Neural progenitor cell (in vitro differentiated cells): Measurements from ENCODE around the gene MEF2B. TPM values are rescaled to one million over a fixed set of nuclear protein-coding genes. Genes with fewer than 3 reads are reported as not detected.
A peak's percentile ranks its signal among the peaks of the same experiment; 100 is the strongest.

Source experiments
- DNase-seq: peaks from one replicate; pipeline ENCODE4 v3.0.0-alpha.2; 2016; ENCODE audit warnings: low spot score
- H2AFZ ChIP-seq: fragments of 200-600 bp; sonication (generic); replicated peaks from 2 replicates; pipeline ENCODE4 v1.6.1; 2016; ENCODE audit warnings: antibody characterized with exemption
- H3F3A ChIP-seq: fragments of 200-600 bp; sonication (generic); 2 replicates; pipeline ENCODE4 v1.6.1; 2016; ENCODE audit warnings: antibody characterized with exemption, low read depth
- H3K27ac ChIP-seq: fragments of 200-600 bp; sonication (generic); 2 replicates; pipeline ENCODE4 v1.5.1; 2016; ENCODE audit warnings: mild to moderate bottlenecking
- H3K27me3 ChIP-seq: fragments of 200-600 bp; sonication (generic); 2 replicates; pipeline ENCODE4 v1.6.1; 2016; ENCODE audit warnings: mild to moderate bottlenecking, moderate library complexity
- H3K36me3 ChIP-seq: fragments of 200-600 bp; sonication (generic); 2 replicates; pipeline ENCODE4 v1.5.1; 2016
- H3K4me1 ChIP-seq: fragments of 200-600 bp; sonication (generic); 2 replicates; pipeline ENCODE4 v1.6.1; 2016; ENCODE audit warnings: mixed run types
- H3K4me2 ChIP-seq: fragments of 200-600 bp; sonication (generic); 2 replicates; pipeline ENCODE4 v1.6.1; 2016
- H3K4me3 ChIP-seq: fragments of 200-600 bp; sonication (generic); 2 replicates; pipeline ENCODE4 v1.5.1; 2016
- H3K79me2 ChIP-seq: fragments of 200-600 bp; sonication (generic); 2 replicates; pipeline ENCODE4 v1.6.1; 2016; ENCODE audit warnings: low read depth
- H3K9ac ChIP-seq: fragments of 200-600 bp; sonication (generic); 2 replicates; pipeline ENCODE4 v1.6.1; 2016
- H3K9me3 ChIP-seq: fragments of 200-600 bp; sonication (generic); 2 replicates; pipeline ENCODE4 v1.5.1; 2016; ENCODE audit warnings: low read depth
- H4K20me1 ChIP-seq: fragments of 200-600 bp; sonication (generic); 2 replicates; pipeline ENCODE4 v1.6.1; 2016; ENCODE audit warnings: low read depth
- H3K27ac Mint-ChIP-seq: 3 replicates; pipeline ENCODE4 v1.8.0; 2021; ENCODE audit warnings: mixed read lengths
- H3K27me3 Mint-ChIP-seq: 2 replicates; pipeline ENCODE4 v1.8.0; 2022; ENCODE audit warnings: low read depth, mild to moderate bottlenecking, inconsistent platforms, moderate library complexity, mixed read lengths; ENCODE audit not compliant: insufficient read depth
- H3K36me3 Mint-ChIP-seq: 3 replicates; pipeline ENCODE4 v1.8.0; 2021; ENCODE audit warnings: mixed read lengths
- H3K4me1 Mint-ChIP-seq: 3 replicates; pipeline ENCODE4 v1.8.0; 2021; ENCODE audit warnings: mixed read lengths
- H3K4me3 Mint-ChIP-seq: 3 replicates; pipeline ENCODE4 v1.8.0; 2021; ENCODE audit warnings: mild to moderate bottlenecking, moderate library complexity, mixed read lengths
- H3K9me3 Mint-ChIP-seq: 3 replicates; pipeline ENCODE4 v1.8.0; 2020; ENCODE audit warnings: mixed read lengths
- EZH2 ChIP-seq: fragments of 200-600 bp; sonication (generic); IDR thresholded peaks from 2 replicates; pipeline ENCODE4 v1.6.1; 2017; ENCODE audit warnings: antibody characterized with exemption, mild to moderate bottlenecking, moderate library complexity
- EZH2phosphoT487 ChIP-seq: fragments of 200-600 bp; sonication (generic); IDR thresholded peaks from 2 replicates; pipeline ENCODE4 v1.6.1; 2017; ENCODE audit warnings: antibody characterized with exemption
- total RNA-seq: library from RNA; depleted of rRNA; stranded (reverse); fragments of >200 nt; gene quantifications from 2 replicates; pipeline ENCODE4 v1.2.3, GENCODE V29; 2015; ENCODE audit warnings: low replicate concordance
- TF ChIP-seq, protein P1 (sequence below): fragments of 200-600 bp; sonication (generic); IDR thresholded peaks from 2 replicates; pipeline ENCODE4 v1.5.1; 2017; ENCODE audit warnings: antibody characterized with exemption, mild to moderate bottlenecking

The MEF2B gene
- total RNA-seq, 1 donor from 2014 or later: not detected

GRCh38 chr19:19169236-19170052, 619 bp downstream of the MEF2B start:
- Histone ChIP-seq H3K9me3 (no peaks in the 10 kb centered on the region), H3K27ac (no peak overlapping the region), H4K20me1 (peaks cover 29% of the 10 kb centered on the region), H3K36me3 (no peaks in the 10 kb centered on the region), H3K79me2 (no peaks in the 10 kb centered on the region), H3K4me1 (no peaks in the 10 kb centered on the region), H3K4me3 (peak overlapping the region; percentile 24), H3K4me2 (peak overlapping the region; percentile 63), H3K27me3 (peaks cover 39% of the 10 kb centered on the region), H3K9ac (no peak overlapping the region), H3F3A (peaks cover 15% of the 10 kb centered on the region), H2AFZ (no peak overlapping the region)
- Mint-ChIP-seq H3K27me3 (peaks cover 16% of the 10 kb centered on the region), H3K4me1 (peaks cover 12% of the 10 kb centered on the region), H3K27ac (no peak overlapping the region), H3K4me3 (peak overlapping the region; percentile 63), H3K9me3 (no peaks in the 10 kb centered on the region), H3K36me3 (no peaks in the 10 kb centered on the region)
- DNase-seq: no peak
- no peak for TF ChIP-seq EZH2phosphoT487
- TF ChIP-seq, protein P1, sequence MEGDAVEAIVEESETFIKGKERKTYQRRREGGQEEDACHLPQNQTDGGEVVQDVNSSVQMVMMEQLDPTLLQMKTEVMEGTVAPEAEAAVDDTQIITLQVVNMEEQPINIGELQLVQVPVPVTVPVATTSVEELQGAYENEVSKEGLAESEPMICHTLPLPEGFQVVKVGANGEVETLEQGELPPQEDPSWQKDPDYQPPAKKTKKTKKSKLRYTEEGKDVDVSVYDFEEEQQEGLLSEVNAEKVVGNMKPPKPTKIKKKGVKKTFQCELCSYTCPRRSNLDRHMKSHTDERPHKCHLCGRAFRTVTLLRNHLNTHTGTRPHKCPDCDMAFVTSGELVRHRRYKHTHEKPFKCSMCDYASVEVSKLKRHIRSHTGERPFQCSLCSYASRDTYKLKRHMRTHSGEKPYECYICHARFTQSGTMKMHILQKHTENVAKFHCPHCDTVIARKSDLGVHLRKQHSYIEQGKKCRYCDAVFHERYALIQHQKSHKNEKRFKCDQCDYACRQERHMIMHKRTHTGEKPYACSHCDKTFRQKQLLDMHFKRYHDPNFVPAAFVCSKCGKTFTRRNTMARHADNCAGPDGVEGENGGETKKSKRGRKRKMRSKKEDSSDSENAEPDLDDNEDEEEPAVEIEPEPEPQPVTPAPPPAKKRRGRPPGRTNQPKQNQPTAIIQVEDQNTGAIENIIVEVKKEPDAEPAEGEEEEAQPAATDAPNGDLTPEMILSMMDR: no peak
- TF ChIP-seq EZH2: no peak

GRCh38 chr19:19167612-19168011, 2.5 kb downstream of the MEF2B start:
- Histone ChIP-seq H3K27me3 (peaks cover 39% of the 10 kb centered on the region), H3K27ac (no peak overlapping the region), H3K9ac (no peak overlapping the region), H3K36me3 (no peaks in the 10 kb centered on the region), H3K4me2 (no peak overlapping the region), H3K4me1 (no peaks in the 10 kb centered on the region), H3K4me3 (no peak overlapping the region), H4K20me1 (peaks cover 29% of the 10 kb centered on the region), H3K79me2 (no peaks in the 10 kb centered on the region), H2AFZ (no peak overlapping the region), H3F3A (peaks cover 15% of the 10 kb centered on the region), H3K9me3 (no peaks in the 10 kb centered on the region)
- TF ChIP-seq EZH2 (no peak), EZH2phosphoT487 (no peak)
- TF ChIP-seq, protein P1: no peak
- no peak overlapping the region for H3K4me3 Mint-ChIP-seq
- no peaks in the 10 kb centered on the region for H3K36me3 Mint-ChIP-seq
- H3K4me1 Mint-ChIP-seq: peaks cover 12% of the 10 kb centered on the region
- no peak overlapping the region for H3K27ac Mint-ChIP-seq
- peaks cover 18% of the 10 kb centered on the region for H3K27me3 Mint-ChIP-seq
- H3K9me3 Mint-ChIP-seq: no peaks in the 10 kb centered on the region
- no peak for DNase-seq

- peaks cover 8% of the 10 kb centered on the region for H3K4me1 Mint-ChIP-seq
- Histone ChIP-seq H3K4me1 (no peaks in the 10 kb centered on the region), H3K4me2 (no peak overlapping the region), H3K36me3 (no peaks in the 10 kb centered on the region), H3K9ac (no peak overlapping the region), H4K20me1 (peaks cover 13% of the 10 kb centered on the region), H3K27me3 (peaks cover 22% of the 10 kb centered on the region), H3K27ac (no peak overlapping the region), H3K79me2 (no peaks in the 10 kb centered on the region), H3K4me3 (no peak overlapping the region), H3F3A (peaks cover 6% of the 10 kb centered on the region), H2AFZ (no peak overlapping the region), H3K9me3 (no peaks in the 10 kb centered on the region)
- H3K27ac Mint-ChIP-seq: no peak overlapping the region
- H3K36me3 Mint-ChIP-seq: no peaks in the 10 kb centered on the region
- H3K27me3 Mint-ChIP-seq: peaks cover 12% of the 10 kb centered on the region
- DNase-seq: no peak
- H3K9me3 Mint-ChIP-seq: no peaks in the 10 kb centered on the region
- TF ChIP-seq EZH2 (no peak), EZH2phosphoT487 (no peak)
- TF ChIP-seq, protein P1: no peak
- H3K4me3 Mint-ChIP-seq: no peak overlapping the region
Measured at GRCh38 chr19:19165396-19165795, 4.7 kb downstream of the MEF2B start.
